ENCODE data around the gene S100P.

S100P gene

GRCh38 chr4:6727081-6727942 lies 33.6 kb downstream of the S100P start:
- no peak for DNase-seq

GRCh38 chr4:6727943-6728250 lies 34.2 kb downstream of the S100P start:
- no peak for DNase-seq

GRCh38 chr4:6728320-6729029 lies 34.8 kb downstream of the S100P start:
- no peak for DNase-seq

GRCh38 chr4:6730603-6731317 lies 37.1 kb downstream of the S100P start:
- DNase-seq: no peak

GRCh38 chr4:6731318-6731675 lies 37.6 kb downstream of the S100P start:
- no peak for DNase-seq

GRCh38 chr4:6731780-6732179 lies 38.1 kb downstream of the S100P start:
- DNase-seq: no peak

- no peak for DNase-seq
Measured at GRCh38 chr4:6732441-6733357, 39.0 kb downstream of the S100P start.

GRCh38 chr4:6733358-6734164 lies 39.9 kb downstream of the S100P start:
- no peak for DNase-seq

GRCh38 chr4:6734165-6734786 lies 40.6 kb downstream of the S100P start:
- DNase-seq: no peak

GRCh38 chr4:6739920-6740319 lies 46.2 kb downstream of the S100P start:
- no peak for DNase-seq

GRCh38 chr4:6740347-6740746 lies 46.7 kb downstream of the S100P start:
- DNase-seq: no peak

- DNase-seq: no peak
Measured at GRCh38 chr4:6742507-6742906, 48.8 kb downstream of the S100P start.

- no peak for DNase-seq
Measured at GRCh38 chr4:6742989-6743388, 49.3 kb downstream of the S100P start.
